WTC11 (cell line): ENCODE measurements around the gene CARD19. TPM values are rescaled to one million over a fixed set of nuclear protein-coding genes. Genes with fewer than 3 reads are reported as not detected.
A peak's percentile ranks its signal among the peaks of the same experiment; 100 is the strongest.

Experiments
- ATAC-seq: fragments of 200-7000 bp; cut with Tn5 transposase; 2 replicates; pipeline ENCODE4 v1.10.0; 2021; ENCODE audit warnings: mild to moderate bottlenecking, moderate library complexity
- CTCF ChIA-PET: fragments of 300-600 bp; sonication (Branson Sonifier 250); formaldehyde crosslinking; loops from one replicate; lab custom pipeline; 2021; ENCODE audit warnings: antibody characterized with exemption; lab: Charles Lee
- POLR2A ChIA-PET: fragments of 350-600 bp; sonication (Branson Sonifier 250); formaldehyde crosslinking; loops from one replicate; lab custom pipeline; 2021; ENCODE audit warnings: antibody characterized with exemption; lab: Charles Lee
- DNase-seq: peaks from one replicate; pipeline ENCODE4 v3.0.0; 2021; ENCODE audit warnings: low spot score
- H3K27ac Mint-ChIP-seq: 2 replicates; pipeline ENCODE4 v1.8.0; 2021; ENCODE audit warnings: mixed read lengths
- H3K27me3 Mint-ChIP-seq: 2 replicates; pipeline ENCODE4 v1.8.0; 2021; ENCODE audit warnings: low read depth, mild to moderate bottlenecking, moderate library complexity, mixed read lengths
- H3K36me3 Mint-ChIP-seq: 2 replicates; pipeline ENCODE4 v1.8.0; 2021; ENCODE audit warnings: mixed read lengths
- H3K4me1 Mint-ChIP-seq: 2 replicates; pipeline ENCODE4 v1.8.0; 2022; ENCODE audit warnings: mixed read lengths
- H3K4me3 Mint-ChIP-seq: 2 replicates; pipeline ENCODE4 v1.8.0; 2021; ENCODE audit warnings: mild to moderate bottlenecking, moderate library complexity, mixed read lengths
- H3K9me3 Mint-ChIP-seq: 2 replicates; pipeline ENCODE4 v1.8.0; 2021; ENCODE audit warnings: mixed read lengths
- AFF4 ChIP-seq: sonication (generic); formaldehyde crosslinking; IDR thresholded peaks from 2 replicates; pipeline ENCODE4 v1.8.1; 2023; ENCODE audit warnings: mild to moderate bottlenecking, missing genetic modification reagents, borderline replicate concordance
- CREB1 ChIP-seq: sonication (generic); formaldehyde crosslinking; IDR thresholded peaks from 2 replicates; pipeline ENCODE4 v1.8.0; 2023; ENCODE audit warnings: mild to moderate bottlenecking, missing genetic modification reagents
- ELF4 ChIP-seq: sonication (generic); formaldehyde crosslinking; IDR thresholded peaks from 2 replicates; pipeline ENCODE4 v1.8.1; 2022; ENCODE audit warnings: low read depth, mild to moderate bottlenecking, moderate library complexity, missing genetic modification reagents
- ERG ChIP-seq: fragments of 250-450 bp; sonication (Bioruptor Pico); IDR thresholded peaks from 2 replicates; pipeline ENCODE4 v1.8.0; 2021; ENCODE audit warnings: mild to moderate bottlenecking
- ETV6 ChIP-seq: sonication (generic); formaldehyde crosslinking; IDR thresholded peaks from 2 replicates; pipeline ENCODE4 v1.8.1; 2022; ENCODE audit warnings: mild to moderate bottlenecking, missing genetic modification reagents
- GTF2I ChIP-seq: fragments of 250-450 bp; sonication (Bioruptor Pico); conservative IDR thresholded peaks from 2 replicates; pipeline ENCODE4 v1.4.0; 2021; ENCODE audit warnings: mild to moderate bottlenecking
- IRF1 ChIP-seq: sonication (generic); formaldehyde crosslinking; IDR thresholded peaks from 2 replicates; pipeline ENCODE4 v1.8.0; 2023; ENCODE audit warnings: missing genetic modification reagents
- JAZF1 ChIP-seq: fragments of 250-450 bp; sonication (Bioruptor Pico); IDR thresholded peaks from 2 replicates; pipeline ENCODE4 v1.9.0; 2021; ENCODE audit warnings: moderate library complexity, mild to moderate bottlenecking, inconsistent platforms
- NFYB ChIP-seq: sonication (generic); formaldehyde crosslinking; conservative IDR thresholded peaks from 2 replicates; pipeline ENCODE4 v1.8.0; 2022; ENCODE audit warnings: low read depth, missing genetic modification reagents
- NR1H2 ChIP-seq: sonication (generic); formaldehyde crosslinking; IDR thresholded peaks from 2 replicates; pipeline ENCODE4 v1.9.0; 2021; ENCODE audit warnings: mild to moderate bottlenecking, moderate library complexity, missing genetic modification reagents
- OVOL2 ChIP-seq: fragments of 250-450 bp; sonication (Bioruptor Pico); IDR thresholded peaks from 2 replicates; pipeline ENCODE4 v1.9.0; 2021; ENCODE audit warnings: mild to moderate bottlenecking, borderline replicate concordance
- SMAD3 ChIP-seq: sonication (generic); formaldehyde crosslinking; IDR thresholded peaks from 2 replicates; pipeline ENCODE4 v1.8.0; 2022; ENCODE audit warnings: missing genetic modification reagents, mild to moderate bottlenecking, borderline replicate concordance
- USF1 ChIP-seq: sonication (generic); formaldehyde crosslinking; IDR thresholded peaks from 2 replicates; pipeline ENCODE4 v1.8.0; 2022; ENCODE audit warnings: mild to moderate bottlenecking, missing genetic modification reagents
- ZBTB21 ChIP-seq: sonication (generic); formaldehyde crosslinking; IDR thresholded peaks from 2 replicates; pipeline ENCODE4 v1.8.1; 2023; ENCODE audit warnings: mild to moderate bottlenecking, missing genetic modification reagents, borderline replicate concordance
- ZBTB43 ChIP-seq: sonication (generic); formaldehyde crosslinking; IDR thresholded peaks from 2 replicates; pipeline ENCODE4 v1.8.1; 2023; ENCODE audit warnings: mild to moderate bottlenecking, missing genetic modification reagents
- ZNF138 ChIP-seq: sonication (generic); formaldehyde crosslinking; conservative IDR thresholded peaks from 2 replicates; pipeline ENCODE4 v1.8.1; 2022; ENCODE audit warnings: mild to moderate bottlenecking, moderate library complexity, missing genetic modification reagents
- ZNF263 ChIP-seq: sonication (generic); formaldehyde crosslinking; IDR thresholded peaks from 2 replicates; pipeline ENCODE4 v1.8.1; 2022; ENCODE audit warnings: low read depth, mild to moderate bottlenecking, moderate library complexity, missing genetic modification reagents
- ZNF317 ChIP-seq: sonication (generic); formaldehyde crosslinking; IDR thresholded peaks from 2 replicates; pipeline ENCODE4 v1.8.1; 2023; ENCODE audit warnings: low read depth, mild to moderate bottlenecking, moderate library complexity, missing genetic modification reagents, borderline replicate concordance
- ZNF512 ChIP-seq: sonication (generic); formaldehyde crosslinking; IDR thresholded peaks from 2 replicates; pipeline ENCODE4 v1.8.1; 2022; ENCODE audit warnings: missing genetic modification reagents, borderline replicate concordance
- ZNF532 ChIP-seq: fragments of 250-450 bp; sonication (Bioruptor Pico); IDR thresholded peaks from 2 replicates; pipeline ENCODE4 v1.9.0; 2021; ENCODE audit warnings: mild to moderate bottlenecking, borderline replicate concordance
- total RNA-seq: library from RNA; stranded (reverse); gene quantifications from 3 replicates; pipeline ENCODE4 v1.2.3, GENCODE V29; 2021

The CARD19 gene
- total RNA-seq, 1 experiment from 2014 or later, result 34.5 TPM

- POLR2A ChIA-PET, result interaction anchor here (0.6 kb wide), 1 partner anchor 392 kb away, joined by 3 read pairs; no protein-coding TSS in a partner anchor
- peak; percentile 45 for DNase-seq
- TF ChIP-seq ZNF263, result no peak
- TF ChIP-seq JAZF1 (CRISPR knock-in tag), result no peak
- no peak for TF ChIP-seq CREB1
- no peak for TF ChIP-seq OVOL2
- TF ChIP-seq ZNF317, result no peak
- no peak for TF ChIP-seq ZNF532 (CRISPR knock-in tag)
- TF ChIP-seq ETV6 (CRISPR knock-in tag), result no peak
- no peak for TF ChIP-seq ZBTB43 (CRISPR knock-in tag)
- TF ChIP-seq AFF4, result no peak
- no peak for TF ChIP-seq NR1H2
- no peak for TF ChIP-seq ZNF138 (CRISPR knock-in tag)
- no peak for TF ChIP-seq ERG (CRISPR knock-in tag)
- TF ChIP-seq ELF4 (CRISPR knock-in tag), result no peak
- no peak for TF ChIP-seq SMAD3 (CRISPR knock-in tag)
- TF ChIP-seq GTF2I, result no peak
- TF ChIP-seq IRF1 (CRISPR knock-in tag), result no peak
- TF ChIP-seq ZNF512 (CRISPR knock-in tag), result no peak
- TF ChIP-seq USF1 (CRISPR knock-in tag), result no peak
- no peak for TF ChIP-seq NFYB (CRISPR knock-in tag)
- no peak for TF ChIP-seq ZBTB21 (CRISPR knock-in tag)
- TF ChIP-seq, all 79 proteins: peak for 0
- Mint-ChIP-seq H3K36me3 (no peaks in the 10 kb centered on the region), H3K4me3 (0 out of 2 replicates have a peak overlapping the region, but pooled peaks have one; percentile 18), H3K9me3 (no peaks in the 10 kb centered on the region), H3K4me1 (peaks cover 58% of the 10 kb centered on the region), H3K27ac (no peak overlapping the region), H3K27me3 (peaks cover 18% of the 10 kb centered on the region)
- peak; percentile 31 for ATAC-seq
- CTCF ChIA-PET, result interaction anchor here (0.7 to 1.6 kb wide), 4 partner anchors 20 to 287 kb away, joined by 3 to 7 read pairs (median 4); no protein-coding TSS in a partner anchor
Measured at GRCh38 chr9:93057042-93057702, 38.8 kb upstream of the CARD19 start.
